GM19193 (cell line): ENCODE results near the gene MIF4GD.

ENCODE experiments used
- POLR2A ChIP-seq: IDR thresholded peaks from 4 replicates; pipeline ENCODE4 v1.6.1; 2011; ENCODE audit not compliant: insufficient read depth, insufficient read length; ENCODE audit errors: extremely low read depth

Gene MIF4GD, protein sequence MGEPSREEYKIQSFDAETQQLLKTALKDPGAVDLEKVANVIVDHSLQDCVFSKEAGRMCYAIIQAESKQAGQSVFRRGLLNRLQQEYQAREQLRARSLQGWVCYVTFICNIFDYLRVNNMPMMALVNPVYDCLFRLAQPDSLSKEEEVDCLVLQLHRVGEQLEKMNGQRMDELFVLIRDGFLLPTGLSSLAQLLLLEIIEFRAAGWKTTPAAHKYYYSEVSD

GRCh38 chr17:75270966-75271232 is at the start of gene MIF4GD:
TSS of gene MIF4GD (minus strand) at chr17:75271231. CDS start at chr17:75270195, 1,036 bp downstream.
- peak; percentile 66 for TF ChIP-seq POLR2A

DNA sequence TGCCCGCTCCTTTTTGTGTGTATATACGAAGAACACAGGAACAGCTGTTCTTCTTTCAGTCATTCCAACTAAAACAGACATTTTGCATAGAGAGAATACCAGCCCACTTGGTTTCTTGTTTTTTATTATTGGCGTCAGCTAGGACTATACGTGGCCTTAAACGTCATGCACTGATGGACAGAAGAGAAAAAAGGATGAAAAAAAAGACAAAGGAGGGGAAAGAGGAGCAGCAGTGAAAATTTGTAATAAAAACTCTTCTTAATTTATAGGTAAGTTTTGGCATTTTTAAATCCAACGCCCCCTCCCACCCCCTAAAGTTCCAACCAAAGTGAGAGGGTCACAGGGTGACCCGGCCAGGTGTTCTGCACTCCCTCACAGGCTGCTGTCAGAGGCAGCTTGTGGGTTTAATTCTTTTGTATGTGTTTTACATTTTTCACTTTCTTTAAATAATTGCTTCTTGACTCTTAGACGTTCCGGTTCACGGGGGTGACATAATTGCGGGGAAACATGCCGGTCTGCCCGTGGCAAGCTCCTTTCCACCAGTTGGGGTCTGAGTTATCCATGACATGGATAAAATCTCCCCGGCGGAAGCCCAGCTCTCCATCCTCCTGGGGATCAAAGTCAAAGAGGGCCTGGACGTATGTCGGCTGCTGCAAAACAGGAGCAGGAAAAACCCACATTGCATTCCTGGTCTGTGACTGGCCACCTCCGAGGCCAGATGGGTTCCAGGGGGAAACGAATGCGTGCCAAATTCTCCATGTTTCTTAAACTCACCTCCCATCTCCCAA is 49.1 kb upstream of the MIF4GD start:
- peak; percentile 32 for TF ChIP-seq POLR2A

GRCh38 chr17:75318615-75319222 is 47.7 kb upstream of the MIF4GD start:
- TF ChIP-seq POLR2A: no peak

DNA sequence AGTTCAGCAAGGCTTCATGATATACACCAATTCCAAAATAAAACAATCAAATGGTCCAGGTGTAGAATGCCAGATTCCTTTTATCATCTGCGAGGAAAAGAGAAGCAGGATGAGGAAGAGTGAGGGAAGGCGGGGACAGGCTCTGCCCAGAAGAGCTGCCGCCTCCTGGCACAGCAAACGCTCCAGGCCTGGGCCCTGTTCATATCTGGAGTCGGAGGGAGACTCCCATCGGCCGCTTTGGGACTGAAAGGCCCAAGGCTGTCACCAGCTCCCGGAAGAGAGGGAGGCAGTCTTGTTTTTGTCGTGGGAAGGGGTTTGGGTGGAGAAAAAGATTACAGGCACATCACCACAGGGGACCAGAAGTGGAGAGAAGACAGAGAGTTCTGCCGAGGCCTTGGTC is 47.2 kb upstream of the MIF4GD start:
- no peak for TF ChIP-seq POLR2A

DNA sequence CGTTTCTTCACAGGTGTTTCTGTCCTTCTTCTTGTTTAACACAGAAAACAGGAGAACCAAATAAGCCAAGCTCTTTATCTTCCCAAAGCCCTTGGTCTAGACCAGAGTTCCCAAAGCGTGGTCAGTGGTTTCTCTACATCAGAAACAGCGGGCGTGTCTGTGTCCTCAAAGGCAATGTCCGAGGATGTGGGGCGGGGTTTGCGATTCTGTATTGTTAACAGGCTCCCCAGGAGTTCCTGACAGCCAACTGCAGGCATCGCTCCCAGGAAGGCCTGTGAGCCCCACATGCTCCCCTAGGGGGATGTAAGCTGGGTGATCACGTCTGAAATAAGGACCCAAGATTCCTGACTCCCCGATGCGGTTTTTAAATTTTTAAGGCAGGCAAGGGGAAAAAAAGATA is 46.6 kb upstream of the MIF4GD start:
- no peak for TF ChIP-seq POLR2A

DNA sequence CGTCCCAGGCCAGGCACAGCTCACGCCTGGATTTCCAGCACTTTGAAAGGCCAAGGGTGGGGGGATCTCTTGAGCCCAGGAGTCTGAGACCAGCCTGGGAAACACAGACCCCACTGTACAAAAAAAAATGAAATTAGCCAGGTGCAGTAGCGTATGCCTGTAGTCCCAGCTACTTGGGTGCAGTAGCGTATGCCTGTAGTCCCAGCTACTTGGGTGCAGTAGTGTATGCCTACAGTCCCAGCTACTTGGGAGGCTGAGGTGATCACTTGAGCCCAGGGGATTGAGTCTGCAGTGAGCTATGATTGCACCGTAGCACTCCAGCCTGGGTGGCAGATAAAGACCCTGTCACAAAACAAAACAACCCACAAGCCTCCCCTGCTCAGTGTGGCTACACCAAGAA is 45.2 kb upstream of the MIF4GD start:
- TF ChIP-seq POLR2A: no peak

- no peak for TF ChIP-seq POLR2A
Measured at GRCh38 chr17:75315541-75316243, 44.7 kb upstream of the MIF4GD start.

GRCh38 chr17:75313941-75314551 is 43.0 kb upstream of the MIF4GD start:
- no peak for TF ChIP-seq POLR2A

GRCh38 chr17:75308732-75309629 is 38.0 kb upstream of the MIF4GD start:
- TF ChIP-seq POLR2A: no peak

GRCh38 chr17:75307957-75308731 is 37.1 kb upstream of the MIF4GD start:
- TF ChIP-seq POLR2A: no peak

DNA sequence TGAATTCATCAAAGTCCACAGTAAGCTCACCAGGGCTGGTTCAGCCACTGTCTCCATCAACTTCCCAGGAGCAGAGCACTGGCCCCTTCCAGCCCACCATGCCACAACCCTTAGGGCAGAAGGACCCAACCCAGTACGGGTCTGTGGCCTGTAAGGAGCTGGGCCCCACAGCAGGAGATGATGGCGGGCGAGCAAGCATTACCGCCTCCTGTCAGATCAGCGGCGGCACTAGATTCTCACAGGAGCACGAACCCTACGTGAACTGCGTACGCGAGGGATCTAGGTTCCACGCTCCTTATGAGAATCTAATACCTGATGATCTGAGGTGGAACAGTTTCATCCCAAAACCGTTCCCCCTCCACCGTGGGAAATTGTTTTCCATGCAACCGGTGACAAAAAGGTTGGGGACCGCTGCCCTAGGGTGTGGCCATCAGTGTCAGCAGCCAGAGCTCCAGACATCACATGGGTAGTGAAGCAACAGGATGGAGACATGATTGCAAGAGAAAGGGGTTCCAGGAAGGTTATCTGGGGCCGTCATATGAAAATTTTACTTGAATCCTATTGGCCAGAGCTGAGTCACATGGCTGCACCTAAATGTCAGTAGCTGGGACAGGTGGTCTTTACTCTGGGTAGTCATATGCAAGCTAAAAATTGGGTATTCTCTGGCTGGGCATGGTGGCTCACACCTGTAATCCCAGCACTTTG is 30.6 kb upstream of the MIF4GD start:
- no peak for TF ChIP-seq POLR2A

DNA sequence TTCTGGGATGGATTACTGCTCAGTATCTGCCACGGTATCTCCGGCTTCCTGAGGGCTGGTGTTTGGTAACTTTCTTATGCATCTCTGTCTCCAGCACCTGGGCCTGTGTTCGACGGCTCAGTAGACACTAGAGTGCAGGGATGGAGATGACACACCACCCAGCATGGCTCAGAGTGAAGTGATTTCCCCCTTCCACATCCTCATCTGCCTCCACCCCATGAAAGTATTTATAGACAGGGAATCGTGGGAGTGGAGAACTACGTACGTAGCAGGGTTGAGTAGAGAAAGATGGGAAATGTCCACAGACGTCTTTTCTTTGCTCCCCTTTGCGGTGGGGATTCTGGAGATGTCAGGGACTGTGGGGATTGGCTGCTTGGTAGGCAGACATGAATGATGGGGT is 30.0 kb upstream of the MIF4GD start:
- no peak for TF ChIP-seq POLR2A

GRCh38 chr17:75300280-75300679 is 29.2 kb upstream of the MIF4GD start:
- no peak for TF ChIP-seq POLR2A
